PC-9 (cell line): Measurements from ENCODE around the gene ARHGEF9.

Experiments used
- EZH2 ChIP-seq: fragments of 200-600 bp; sonication (generic); IDR thresholded peaks from 2 replicates; pipeline ENCODE4 v1.8.0; 2017; ENCODE audit warnings: antibody characterized with exemption, low read depth
- TF ChIP-seq, protein P1 (sequence below): fragments of 200-600 bp; sonication (generic); conservative IDR thresholded peaks from 2 replicates; pipeline ENCODE4 v1.6.1; 2017; ENCODE audit warnings: mixed run types, antibody characterized with exemption, mild to moderate bottlenecking, moderate library complexity

DNA sequence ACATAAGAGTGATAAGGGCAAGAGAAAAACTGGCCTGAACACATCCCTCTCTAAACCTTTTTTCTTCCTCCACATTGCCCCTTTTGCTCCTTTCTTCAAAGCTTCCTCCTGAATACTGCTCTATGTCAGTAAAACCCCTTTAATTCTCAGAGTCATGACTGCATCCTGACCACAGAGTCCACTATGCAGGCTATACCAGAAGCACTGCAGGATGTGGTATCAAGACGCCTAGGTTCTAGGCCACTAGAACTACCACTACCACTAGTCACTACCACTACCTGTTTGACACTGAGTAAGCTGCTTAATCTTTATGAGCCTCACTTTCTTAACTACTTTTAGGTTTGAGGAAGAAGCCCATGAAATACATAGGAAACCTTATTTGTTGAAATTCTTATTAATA is 38.7 kb downstream of the ARHGEF9 start:
- TF ChIP-seq, protein P1, sequence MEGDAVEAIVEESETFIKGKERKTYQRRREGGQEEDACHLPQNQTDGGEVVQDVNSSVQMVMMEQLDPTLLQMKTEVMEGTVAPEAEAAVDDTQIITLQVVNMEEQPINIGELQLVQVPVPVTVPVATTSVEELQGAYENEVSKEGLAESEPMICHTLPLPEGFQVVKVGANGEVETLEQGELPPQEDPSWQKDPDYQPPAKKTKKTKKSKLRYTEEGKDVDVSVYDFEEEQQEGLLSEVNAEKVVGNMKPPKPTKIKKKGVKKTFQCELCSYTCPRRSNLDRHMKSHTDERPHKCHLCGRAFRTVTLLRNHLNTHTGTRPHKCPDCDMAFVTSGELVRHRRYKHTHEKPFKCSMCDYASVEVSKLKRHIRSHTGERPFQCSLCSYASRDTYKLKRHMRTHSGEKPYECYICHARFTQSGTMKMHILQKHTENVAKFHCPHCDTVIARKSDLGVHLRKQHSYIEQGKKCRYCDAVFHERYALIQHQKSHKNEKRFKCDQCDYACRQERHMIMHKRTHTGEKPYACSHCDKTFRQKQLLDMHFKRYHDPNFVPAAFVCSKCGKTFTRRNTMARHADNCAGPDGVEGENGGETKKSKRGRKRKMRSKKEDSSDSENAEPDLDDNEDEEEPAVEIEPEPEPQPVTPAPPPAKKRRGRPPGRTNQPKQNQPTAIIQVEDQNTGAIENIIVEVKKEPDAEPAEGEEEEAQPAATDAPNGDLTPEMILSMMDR: no peak
- TF ChIP-seq EZH2: no peak
